ENCODE data around the gene CD8B.
A peak's percentile ranks its signal among the peaks of the same experiment; 100 is the strongest.

CD8B gene

DNA sequence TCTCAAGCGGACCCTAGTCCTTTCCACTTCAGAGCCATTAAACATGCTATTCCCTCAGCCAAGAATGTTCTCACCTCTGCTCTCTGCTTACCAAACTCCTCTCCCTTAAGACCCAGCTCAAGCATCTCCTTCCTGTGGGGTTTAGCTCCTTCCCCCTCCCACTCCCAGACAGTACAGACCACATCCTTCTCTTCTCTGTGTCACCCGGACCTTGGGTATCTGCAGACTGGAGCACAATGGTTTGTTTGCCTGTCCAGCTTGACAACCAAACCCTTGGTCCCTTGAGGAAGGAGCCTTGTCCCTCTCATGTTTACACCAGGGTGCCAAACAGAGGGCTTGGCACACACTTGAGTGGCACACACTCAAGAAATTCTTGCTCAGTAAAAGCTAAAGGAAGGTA, 66.8 kb downstream of the CD8B start:
- DNase-seq, result no peak

DNA sequence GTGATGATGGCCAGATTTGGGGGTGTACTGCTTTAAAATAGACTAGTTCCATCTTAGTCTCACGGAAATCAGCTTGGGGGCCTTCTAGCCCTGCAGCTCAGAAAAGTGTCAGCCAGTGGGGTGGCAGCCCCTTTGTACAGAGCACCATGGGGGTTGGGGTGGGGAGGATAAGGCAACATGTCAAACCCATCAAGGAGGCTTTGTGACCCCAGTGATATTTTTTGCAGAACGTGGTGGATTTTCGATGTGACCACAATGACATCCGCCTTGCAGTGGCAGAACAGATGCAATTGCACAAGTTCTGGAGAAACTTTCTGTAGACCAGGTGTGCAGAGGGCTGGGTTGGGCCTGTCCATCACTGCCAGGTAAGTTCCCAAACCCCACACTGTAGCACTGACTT, 67.9 kb downstream of the CD8B start:
- DNase-seq, result no peak

DNA sequence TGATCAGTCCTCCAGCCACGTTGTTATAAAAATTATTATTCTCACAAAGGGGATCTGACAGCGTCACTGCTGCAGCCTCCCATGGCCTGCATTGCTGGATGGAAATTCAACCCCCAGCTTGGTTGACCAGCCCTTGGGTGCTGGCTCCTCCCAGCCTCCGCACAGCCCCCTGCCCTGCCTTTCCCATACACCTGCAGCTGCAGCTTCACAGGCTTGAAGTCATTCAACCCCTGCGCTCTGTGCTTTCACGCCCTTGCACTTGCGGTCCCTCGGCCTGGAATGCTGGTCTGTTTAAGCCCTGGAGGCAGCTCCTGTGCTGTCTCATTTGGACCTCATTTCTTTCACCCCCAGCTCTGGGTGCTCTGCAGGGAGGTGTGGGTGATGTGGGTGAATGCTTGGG, 70.1 kb downstream of the CD8B start:
- DNase-seq, result no peak

DNA sequence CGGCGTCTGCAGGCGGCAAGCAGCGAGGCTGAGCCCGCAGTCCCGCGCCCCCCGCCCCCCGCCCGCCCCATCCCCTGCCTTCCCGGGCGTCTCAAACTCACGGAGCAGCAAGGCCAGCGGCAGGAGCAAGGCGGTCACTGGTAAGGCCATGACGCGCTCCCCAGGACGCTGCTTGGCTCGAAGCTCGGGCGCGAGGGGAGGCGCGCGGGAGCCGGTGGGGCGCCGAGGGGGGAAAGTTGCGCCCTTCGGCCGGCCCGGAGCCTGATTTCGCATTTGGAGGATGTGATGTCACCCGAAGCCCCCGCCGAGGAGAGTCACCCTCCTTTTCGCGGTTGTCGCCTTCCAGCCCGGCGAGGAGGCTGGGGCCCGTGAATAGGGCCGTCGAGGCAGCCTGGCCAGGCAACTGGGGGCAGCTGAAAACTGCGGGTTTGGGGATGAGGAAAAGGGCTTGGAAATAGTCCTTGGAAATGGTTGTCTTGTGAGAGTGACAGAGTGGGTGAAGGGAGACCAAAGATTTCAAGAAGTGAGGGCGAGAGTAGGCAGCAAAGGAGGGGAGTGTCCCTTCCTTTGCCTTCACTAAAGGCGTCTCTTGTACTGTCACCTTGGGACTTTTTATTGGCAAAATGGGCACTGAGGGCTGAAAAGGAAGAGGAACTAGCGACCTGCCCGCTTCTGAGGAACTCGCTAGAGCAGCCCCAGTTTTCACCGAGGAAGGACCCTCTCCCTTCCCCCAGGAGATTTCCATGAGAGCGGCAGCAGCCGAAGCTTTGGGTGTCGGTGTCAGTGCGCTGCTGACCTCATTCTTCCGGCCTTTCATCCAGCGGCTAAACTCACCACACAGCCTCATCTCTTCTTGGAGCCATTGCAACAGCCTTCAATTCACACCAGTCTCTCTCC, 70.8 kb downstream of the CD8B start, which contains the start of gene CD8A:
CD8A (minus strand) TSS at position 238 of the 897 bp plus-strand sequence; CDS start at position 150, 88 bp downstream.
- DNase-seq, result no peak

DNA sequence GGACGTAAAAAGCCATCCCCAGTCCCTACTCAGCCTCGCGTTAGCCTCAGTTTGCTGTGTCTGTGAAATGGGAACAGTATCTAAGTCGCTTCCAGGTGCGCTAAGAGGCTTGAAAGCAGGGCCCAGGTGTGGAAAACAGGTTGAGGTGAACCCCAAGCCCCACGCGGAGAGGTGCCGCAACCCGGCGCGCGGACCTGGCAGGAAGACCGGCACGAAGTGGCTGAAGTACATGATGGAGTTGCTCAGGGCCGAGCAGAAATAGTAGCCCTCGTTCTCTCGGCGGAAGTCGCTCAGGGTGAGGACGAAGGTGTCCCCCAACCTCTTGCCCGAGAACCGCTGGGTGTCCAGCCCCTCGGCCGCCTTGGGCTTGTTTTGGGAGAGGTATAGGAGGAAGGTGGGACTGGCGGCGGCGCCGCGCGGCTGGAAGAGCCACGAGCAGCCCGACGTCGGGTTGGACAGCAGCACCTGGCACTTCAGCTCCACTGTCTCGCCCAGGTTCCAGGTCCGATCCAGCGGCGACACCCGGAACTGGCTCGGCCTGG, 71.5 kb downstream of the CD8B start:
- DNase-seq, result no peak

DNA sequence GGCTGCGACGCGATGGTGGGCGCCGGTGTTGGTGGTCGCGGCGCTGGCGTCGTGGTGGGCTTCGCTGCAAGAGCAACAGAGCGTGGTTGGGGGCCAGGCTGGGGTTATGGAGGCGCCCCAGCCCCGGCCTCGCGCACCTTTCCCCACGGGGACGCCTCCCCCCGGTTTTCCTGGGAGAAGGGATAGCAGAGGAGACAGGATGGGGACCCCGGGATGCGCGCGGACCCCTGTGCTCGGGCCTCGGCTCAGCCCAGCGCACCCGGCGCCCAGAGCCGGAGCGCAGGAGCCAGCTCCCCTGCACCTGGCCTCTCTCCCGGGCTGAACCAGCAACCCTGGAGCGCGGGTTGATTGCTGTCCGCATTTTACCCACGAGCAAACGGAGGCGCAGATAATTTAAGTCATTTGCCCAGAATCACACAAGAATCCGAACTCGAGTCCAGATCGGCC, 72.0 kb downstream of the CD8B start:
- no peak for DNase-seq

DNA sequence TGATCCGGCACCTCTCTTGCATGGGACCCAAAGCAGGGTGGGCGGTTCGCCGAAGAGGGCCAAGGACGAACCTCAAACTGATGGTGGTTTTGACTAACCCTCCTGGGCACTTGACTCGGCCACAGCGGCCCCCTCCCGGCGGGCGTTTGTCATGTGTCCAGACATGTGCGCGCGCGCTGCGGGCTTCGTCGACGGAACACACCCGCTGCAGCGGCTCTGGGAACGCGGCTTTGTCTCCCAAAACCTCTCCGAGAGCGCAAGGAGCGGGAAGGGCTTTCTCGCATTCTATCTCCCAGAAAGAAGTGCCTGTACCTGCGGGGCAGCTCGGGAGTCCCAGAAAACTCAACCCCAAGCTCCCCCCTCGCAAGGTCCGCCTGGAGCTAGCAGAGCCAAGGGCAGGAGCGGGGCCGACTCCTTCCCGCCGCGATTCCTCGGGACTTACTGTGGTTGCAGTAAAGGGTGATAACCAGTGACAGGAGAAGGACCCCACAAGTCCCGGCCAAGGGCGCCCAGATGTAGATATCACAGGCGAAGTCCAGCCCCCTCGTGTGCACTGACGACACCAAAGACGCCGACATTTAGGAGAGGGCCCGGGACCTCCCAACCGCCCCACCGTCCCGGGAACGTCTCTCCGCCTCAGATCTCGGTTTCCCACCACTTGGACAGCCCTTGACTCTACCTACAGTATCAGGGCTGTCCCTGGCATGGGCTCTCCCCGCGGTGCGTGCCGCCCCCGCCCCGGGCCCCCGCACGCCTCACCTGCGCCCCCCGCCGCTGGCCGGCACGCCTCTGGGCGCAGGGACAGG, 72.6 kb downstream of the CD8B start:
- no peak for DNase-seq

DNA sequence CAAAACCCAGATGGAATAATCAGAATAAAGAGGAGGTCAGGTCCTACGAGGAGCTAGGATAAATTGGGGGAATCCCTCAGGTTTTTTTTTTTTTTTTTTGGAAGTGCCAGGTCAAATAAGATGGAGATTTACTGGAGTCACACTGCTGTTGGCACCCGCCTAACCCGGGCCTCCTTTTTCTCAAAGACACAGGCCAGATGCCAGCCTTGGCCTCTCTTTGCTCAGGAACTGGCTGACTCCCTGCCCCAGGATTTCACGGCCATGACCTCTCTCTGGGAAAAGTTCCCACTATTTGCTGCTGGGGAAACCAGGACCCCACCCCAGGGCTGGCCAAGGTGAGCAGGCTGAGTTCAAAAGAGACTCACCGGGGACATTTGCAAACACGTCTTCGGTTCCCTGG, 73.5 kb downstream of the CD8B start:
- DNase-seq, result no peak

DNA sequence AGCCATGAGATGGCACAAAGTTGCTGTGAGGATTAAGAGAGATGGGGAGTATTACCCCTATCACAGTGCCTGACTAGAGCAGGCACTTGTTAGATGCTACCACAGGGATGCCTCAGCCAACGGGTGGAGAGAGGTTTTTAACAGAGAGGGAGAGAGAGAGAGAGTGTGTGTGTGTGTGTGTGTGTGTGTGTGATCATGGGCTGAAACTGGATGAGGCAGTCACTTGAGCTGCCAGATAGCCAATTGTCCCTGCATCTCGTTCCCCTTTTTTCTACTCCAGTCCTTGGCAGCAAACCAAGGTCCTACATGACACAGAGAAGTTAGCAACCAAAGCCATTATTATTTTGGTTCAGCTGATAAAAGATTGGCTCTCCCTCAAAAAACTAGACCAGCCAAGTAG, 74.0 kb downstream of the CD8B start:
- DNase-seq, result peak; percentile 4

DNA sequence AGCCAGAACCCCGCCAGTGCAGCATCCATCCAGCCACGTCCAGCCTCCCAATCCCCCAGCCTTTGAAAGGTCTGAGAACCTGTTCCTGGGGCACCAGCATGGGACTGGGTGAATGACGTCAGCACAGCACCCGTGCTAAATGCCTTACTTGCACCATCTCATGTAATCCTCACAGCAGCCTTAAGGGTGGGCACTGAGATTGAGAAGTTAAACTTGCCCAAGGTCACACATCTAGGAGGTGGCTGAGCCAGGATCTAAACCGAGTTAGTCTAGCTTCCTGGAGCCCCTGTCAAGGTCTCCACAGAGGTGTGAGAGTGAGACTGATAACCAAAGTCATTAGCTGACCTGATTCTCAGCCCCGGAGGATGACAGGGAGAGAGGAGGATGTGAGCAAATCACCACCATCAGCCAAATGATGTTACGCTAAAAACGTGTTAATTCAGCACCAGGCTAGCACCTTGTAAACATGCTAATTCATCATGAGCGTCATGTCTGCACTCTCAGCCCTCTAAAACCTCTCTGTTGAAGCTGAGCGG, 75.6 kb downstream of the CD8B start:
- DNase-seq, result no peak

DNA sequence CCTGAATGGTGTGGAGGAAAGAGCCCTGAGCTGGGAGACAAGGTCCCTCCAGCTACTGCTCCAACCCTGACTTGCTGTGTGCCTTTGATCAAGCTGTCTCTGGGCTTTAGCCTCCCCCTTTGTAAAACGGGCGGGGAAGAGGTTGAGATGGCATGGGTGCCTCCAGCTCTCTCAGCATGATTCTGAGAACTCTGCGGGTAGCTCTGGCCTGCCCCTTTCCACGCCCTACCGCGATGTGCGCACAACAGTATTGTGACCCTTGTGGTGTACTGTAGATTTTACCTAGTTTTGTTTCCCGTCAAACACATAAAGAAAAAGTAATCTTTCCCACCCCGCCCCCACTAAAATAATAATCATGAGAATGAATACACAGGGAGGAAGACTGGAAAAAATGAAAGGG, 76.2 kb downstream of the CD8B start:
- no peak for DNase-seq

DNA sequence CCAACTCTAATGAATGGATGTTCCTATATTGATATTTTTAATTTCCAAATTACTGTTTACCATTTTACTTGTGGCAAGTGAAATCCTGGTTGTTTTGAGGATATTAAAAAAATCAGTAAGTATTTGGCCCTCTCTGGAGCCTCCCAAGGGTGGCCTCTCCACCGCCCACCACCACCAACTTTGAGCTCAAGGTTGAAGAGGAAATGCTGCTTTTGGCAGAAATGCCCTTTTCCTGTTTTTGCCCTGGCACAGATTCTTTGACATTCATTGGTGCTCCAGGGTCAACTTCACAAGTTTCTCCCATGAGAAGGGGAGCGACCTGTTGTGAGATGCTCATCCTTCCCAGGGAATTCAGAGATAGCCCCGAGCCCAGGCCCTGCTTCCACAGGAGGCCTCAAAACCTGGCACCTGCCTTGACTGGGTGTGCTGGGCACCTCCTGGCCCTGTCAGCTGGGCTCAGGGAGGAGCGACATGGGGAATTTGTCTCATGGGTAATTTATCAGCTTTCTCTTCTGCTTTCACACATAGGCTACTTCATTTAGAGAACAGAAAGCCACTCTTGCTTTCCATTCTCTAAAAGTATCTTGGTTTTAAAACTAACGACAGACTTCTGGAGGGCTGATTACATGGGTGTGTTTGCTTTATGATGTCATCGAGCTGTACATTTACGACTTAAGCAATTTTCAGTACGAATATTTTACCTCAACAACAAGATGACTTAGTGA, 77.9 kb downstream of the CD8B start:
- DNase-seq, result no peak

DNA sequence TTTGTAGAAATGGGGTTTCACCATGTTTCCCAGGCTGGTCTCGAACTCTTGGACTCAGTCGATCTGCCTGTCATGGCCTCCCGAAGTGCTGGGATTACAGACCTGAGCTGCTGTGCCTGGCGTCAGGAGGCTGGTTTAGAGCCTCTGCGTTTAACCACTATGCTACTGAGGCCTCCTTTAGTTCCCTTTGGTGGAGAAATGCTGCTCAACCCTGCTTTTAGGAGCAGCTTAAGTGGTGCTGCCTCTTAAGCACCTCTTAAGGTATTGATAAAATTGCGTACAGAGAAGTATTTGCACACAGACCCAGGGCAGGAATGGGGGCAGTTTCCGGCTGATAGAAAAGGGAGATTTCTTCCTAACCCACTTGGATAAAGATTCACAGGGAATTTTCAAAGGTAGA, 78.9 kb downstream of the CD8B start:
- no peak for DNase-seq

DNA sequence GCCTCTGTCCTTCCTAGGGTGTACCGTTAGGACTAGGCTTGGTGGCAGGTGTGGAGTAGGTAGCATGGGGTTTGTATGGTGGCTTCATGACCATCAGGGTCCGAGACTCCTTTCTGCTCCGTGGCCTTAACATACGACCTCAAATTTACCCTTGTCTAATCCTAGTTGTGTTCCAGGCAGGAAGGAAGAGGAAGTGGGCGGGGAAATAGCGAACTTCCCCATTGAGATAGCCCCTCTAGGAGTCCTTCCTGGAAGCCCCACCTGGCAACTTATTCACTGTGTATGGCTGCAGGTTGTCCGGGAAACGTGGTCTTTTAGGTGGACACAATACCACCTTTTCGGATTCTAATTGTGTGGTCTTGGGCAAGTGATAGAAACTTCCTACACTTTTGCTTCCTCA, 80.3 kb downstream of the CD8B start:
- DNase-seq, result no peak

DNA sequence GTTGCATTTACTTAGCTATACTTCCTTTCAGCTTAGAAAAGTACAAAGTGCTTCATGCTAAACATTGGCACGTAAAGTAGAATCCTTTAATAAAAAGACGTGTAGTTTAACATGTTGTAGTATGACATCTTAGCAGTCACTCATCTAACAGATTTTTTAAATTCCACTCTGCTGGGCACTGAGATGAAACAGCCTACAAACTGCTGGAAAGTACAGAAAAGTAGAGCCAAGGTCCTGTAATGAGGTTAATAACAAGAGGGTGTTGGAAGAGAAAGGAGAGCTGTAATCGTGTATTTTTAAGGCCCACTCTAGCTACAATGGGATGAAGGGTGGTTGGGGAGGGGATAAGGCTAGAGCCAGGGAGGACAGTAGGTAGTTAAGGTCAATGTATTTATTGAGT, 81.7 kb downstream of the CD8B start:
- no peak for DNase-seq

DNA sequence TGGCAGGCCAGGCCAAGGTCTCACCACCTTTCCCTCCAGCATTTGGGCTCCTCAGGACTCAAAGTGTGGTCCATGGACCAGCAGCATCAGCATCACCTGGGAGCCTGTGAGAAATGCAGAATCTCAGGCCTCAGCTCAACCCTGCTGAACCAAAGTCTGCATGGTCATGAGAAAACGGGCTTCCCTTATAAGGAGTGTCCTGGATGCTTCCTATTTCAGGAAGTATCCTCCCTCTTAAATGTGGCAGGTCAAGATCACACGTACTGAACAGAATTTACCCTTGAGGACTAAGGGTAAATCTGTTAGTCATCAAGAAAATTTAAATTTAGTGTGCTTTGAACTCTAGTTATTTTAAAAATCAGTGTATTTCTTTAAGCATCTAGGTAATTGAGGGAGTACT, 82.7 kb downstream of the CD8B start:
- DNase-seq, result no peak

DNA sequence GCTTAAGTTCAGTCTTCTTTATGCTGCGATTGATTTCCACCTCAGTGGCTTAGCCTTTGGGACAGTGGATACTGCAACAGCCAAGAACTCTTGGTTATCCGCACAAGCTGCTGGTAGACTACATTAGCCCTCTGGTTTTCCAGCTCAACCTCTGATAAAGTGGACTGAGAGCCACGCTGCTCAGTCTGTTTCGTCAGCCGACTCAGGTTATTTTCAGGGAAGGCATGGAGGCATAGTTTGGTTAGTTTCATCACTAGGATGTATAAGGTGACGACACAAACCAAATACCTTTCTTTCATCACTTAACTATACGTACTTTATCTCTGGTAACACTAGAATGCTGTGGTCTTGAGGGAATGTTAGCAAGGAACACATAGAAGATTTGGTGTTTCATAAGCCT, 85.2 kb downstream of the CD8B start:
- DNase-seq, result no peak

DNA sequence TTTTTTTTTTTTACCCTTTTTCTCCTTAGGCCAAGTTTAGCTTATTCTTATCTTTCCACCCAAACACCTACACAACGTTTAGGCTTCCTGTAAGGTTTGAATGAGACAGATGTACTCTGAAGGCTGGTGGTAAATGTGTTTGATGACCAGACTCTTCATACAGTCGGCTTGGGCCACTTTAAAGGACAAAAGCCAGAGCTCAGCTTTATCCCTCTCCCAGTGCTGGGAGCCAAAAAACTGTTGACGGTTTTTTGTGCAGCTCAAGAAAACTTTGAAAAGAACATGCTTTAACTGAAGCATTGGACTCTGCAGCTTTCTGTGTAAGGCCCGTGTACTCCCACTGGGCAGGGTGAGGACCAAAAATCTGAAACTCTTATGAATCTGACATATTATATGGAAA, 86.3 kb downstream of the CD8B start:
- no peak for DNase-seq

DNA sequence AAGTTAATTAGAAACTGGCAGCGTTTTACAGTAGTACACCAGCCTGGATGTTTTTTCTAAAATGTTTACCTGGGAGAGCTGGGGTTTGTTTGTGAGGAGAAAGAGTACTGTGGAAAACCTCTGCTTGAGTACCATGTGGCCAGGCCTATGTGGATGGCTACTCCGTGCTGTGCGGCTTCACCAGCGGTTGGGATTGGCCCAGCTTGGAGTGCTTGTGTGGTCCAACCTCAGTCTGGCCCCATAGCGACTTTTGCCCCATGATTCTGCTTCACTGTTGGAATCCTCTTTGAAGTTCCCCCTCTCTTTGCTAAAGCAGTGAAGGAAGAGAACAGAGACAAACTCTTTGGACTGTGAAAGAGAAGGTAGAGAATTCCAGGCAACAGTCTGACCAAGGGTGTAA, 86.8 kb downstream of the CD8B start:
- no peak for DNase-seq

DNA sequence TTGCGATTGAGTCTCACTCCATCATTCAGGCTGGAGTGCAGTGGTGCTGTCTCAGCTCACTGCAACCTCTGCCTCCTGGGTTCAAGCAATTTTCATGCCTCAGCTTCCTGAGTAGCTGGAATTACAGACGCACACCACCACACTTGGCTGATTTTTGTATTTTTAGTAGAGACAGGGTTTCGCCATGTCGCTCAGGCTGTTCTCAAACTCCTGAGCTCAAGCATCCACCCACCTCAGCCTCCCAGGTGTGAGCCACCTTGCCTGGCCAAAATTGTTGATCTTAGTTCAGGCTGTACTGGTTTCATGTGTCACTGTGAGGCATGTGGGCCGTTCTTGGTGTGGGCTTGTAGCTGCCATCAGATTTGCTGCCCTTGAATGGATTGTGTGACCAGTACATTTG, 89.1 kb downstream of the CD8B start:
- no peak for DNase-seq

DNA sequence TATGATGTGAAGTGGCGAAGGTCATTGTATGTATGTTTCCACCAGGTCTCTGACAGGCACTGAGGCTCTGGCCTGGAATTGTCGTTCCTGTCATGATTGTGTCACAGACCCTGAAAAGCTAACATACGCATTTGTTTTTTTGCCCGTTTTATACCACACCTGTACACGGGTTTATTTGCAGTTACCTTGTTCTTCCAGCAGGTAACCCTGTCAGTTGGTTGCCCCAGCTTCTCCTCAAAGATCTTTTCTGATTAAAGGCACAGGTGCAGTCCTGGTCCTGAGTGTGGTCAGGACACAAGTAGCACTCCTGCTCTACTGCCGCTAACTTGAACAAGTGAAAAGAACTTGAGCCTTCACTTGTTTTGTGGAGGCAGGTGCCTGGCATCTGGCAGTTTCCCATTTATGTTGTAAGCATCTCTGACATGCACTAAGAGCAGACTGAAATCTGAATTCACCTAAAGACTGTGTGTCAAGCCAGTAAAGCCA, 90.8 kb downstream of the CD8B start:
- no peak for DNase-seq

DNA sequence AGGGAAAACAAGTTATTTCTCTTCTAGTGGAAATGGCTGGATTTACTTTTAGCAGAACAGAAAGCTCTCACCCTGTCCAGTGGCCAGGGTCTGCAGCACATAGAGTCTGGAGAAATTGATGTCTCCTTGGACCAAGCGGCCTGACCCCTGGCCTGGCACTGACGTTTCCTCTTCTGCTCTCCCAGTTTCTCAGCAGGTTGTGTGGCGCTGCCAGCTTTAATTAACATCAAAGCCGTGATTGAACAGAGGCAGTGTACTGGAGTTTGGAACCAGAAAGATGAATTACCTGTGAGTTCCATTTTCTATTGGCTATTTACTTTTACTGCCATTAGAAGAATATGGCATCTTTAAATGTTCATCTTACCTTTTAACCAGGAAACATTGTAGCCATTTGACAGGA, 91.8 kb downstream of the CD8B start:
- DNase-seq, result no peak

Measured in GDM1 (cell line).